GM11168 (cell line): ENCODE results near the gene KRT16.
"Not testable (repeated sequence)": the region's sequence is repeated elsewhere in the genome, so short reads cannot be mapped to it uniquely, and the experiment has no call there.

Source experiments
- in situ Hi-C: fragments of 300-500 bp; cut with MboI; formaldehyde crosslinking; loops from one replicate; pipeline ENCODE4 v1.12.0; 2022; ENCODE audit warnings: low sequenced_read_pairs; ENCODE audit not compliant: unreplicated experiment

The KRT16 gene

DNA sequence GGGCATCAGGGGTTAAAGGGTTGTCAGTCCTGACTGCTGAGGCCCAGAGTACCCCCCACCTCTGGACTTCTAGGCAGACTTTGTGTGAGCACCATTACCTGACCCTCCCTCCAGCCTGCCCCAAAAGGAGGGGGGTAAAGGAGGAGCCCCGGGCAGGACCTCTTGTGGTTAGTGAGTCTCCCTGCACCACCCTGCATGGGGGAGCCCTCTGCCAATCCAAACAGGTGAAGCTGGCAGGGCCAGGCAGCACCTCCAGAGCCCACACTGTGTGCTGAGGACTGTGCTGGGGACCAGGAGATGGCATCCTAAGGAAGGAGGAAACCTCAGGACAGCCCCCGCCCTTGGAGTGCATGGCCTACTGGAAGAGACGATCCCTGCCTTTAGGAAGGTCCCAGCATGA lies 23.3 kb downstream of the KRT16 start:
- in situ Hi-C loops = no loop called here

DNA sequence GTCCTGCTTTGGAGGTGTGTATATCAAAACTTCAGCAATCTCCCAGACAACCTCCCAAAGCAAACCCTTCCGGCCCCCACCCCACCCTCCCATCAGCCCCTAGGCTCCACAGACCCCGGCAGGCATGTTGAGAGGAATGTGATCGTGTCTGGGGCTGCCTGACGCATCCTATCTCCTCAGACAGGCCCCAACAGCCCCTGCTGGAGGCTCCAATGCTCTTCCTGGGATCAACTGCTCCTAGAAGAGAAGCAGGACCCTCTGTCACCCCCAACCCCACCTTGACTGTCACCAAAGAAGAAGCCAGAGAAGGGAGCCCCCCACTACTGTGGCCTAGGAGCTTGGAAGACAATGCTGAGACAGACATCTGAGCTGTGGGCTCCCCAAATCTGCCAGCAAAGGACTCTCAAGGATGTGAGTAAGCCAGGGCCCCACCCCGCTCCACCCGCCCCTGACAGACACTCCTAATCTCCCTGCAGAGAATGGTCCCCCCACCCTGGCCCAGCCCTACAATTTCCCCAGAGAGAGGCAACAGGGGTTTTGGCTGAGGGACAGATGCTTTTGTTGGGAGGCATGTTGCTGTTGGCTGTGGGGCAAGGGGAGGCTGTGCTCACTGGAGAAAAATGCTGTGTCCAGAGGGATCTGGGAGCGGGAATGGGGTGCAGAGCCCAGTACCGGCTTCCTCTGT lies 24.3 kb downstream of the KRT16 start:
- in situ Hi-C loops = no loop called here

DNA sequence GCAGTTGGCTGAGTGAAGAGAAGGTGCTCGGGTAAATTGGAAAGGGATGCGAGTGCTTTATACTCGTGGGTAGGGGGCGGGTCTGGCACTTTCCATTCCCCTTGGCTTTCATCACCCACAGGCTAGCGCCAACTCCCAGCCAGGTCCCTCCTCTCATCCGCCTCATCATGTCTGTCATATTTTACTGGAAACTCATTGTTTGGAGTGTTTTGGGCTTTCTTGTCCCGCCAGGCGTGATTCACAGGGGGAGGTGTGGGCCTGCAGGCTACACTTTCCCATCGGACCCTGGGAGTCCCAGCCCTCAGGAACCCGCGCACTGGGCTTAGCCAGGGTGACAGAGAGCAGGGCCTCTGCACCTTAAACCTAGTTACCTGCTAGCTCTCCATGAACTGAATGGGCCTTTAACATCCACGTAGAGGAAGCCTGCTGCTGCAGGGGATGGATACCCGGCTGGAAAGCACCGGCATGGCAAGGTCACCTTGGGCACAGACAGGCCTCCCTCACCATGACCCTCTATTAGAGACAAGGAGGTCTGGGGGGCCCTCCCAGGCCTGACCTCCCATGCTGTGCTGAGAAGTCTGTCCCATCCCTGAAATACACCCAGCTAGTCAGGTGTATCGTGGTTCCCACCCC lies 25.6 kb downstream of the KRT16 start, which contains the start of gene KRT14:
KRT14 (minus strand) TSS at position 33 of the 633 bp plus-strand sequence. CDS start 61 bp downstream, outside the sequence.
- in situ Hi-C loops = no loop called here

DNA sequence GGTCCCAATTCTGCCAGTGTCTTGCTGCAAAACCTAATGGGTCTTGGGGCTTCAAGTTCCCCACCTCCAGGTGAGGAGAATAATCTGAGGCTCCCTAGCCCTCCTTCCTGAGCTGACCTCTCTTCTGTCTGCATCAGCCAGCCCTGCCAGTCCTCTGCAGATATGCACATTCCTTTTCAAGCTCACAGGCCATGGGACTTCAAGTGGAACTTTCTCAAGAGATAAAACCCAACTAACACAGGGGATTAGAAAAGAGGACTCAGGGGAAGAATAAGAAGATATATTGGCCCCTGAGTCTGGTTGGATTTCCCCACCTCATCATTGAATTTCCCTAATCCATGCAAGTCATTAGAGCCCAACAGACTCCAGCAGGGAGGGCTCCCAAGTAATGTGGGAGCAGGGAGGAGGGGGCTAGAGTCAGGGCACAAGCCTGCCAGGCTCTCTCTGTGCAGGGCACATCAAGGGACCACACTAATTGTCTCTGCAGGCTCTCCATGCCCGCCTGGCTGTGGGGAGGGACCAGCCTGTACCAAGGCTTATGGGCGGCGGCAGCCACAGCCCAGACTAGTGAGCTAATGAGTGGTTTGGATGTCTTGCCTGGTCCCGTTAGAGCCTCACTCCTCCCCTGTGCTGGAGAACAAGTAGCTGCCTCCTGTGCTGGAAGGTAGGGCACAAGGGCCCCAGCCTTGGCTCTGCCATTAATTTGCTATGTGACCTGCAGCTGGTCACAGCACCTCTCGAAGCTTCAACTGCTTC lies 27.1 kb downstream of the KRT16 start:
- in situ Hi-C loops = no loop called here

DNA sequence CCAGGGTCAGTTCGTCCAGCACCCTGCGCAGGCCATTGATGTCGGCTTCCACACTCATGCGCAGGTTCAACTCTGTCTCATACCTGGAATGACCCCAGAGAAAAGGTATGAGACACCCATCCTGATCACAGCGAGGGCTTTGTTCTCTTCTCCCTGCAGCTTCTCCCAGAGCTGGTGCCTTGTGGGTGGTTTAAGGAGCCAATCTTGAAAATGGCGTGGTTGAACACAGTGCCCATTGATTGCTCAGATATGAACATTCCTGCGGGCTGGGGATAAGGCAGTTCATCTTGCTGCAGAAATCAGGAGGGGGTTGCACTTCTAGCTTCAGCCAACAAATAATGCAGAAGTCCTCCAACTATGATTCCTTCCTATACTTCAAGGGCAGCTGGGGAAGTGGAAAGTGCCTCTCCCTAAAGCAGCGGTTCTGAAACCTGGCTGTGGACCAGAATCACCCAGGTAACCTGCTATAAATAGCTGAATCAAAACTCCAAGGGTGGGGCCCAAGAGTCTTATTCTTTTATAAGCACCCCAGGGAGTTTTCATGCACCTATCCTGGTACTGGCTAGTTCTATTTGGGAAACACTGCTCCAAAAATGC lies 28.1 kb downstream of the KRT16 start:
- in situ Hi-C loops = not testable (repeated sequence)

DNA sequence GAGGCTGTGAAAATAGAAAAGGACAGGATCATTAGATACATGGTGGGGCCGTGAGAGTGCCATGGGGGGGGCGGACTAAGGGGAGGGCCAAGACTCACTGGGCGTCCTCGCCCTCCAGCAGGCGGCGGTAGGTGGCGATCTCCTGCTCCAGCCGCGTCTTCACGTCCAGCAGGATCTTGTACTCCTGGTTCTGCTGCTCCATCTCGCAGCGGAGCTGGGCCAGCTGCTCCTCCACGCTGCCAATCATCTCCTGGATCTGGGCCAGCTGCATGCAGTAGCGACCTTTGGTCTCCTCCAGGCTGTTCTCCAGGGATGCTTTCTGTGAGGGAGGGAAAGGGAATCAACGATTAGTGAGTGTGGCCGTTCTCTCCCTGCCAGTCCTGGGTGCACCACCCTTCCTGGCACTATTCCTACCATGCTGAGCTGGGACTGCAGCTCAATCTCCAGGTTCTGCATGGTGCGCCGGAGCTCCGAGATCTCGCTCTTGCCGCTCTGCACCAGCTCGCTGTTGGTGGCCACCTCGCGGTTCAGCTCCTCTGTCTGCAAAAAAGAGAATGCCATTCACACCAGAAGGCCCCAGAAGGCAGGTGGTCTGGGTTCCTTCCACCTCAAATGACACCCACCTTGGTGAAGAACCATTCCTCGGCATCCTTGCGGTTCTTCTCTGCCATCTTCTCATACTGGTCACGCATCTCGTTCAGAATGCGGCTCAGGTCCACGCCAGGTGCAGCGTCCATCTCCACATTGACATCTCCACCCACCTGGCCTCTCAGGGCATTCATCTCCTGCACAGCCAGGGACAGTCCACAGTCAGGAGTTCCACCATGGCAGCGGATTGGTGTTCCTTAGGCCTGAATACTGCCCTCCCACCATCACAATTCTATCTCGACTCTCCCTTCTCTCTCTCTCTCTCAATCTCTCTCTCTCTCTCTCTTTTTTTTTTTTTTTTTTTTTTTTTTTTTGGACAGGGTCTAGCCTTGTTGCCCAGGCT lies 29.1 kb downstream of the KRT16 start:
- in situ Hi-C loops = no loop called here

DNA sequence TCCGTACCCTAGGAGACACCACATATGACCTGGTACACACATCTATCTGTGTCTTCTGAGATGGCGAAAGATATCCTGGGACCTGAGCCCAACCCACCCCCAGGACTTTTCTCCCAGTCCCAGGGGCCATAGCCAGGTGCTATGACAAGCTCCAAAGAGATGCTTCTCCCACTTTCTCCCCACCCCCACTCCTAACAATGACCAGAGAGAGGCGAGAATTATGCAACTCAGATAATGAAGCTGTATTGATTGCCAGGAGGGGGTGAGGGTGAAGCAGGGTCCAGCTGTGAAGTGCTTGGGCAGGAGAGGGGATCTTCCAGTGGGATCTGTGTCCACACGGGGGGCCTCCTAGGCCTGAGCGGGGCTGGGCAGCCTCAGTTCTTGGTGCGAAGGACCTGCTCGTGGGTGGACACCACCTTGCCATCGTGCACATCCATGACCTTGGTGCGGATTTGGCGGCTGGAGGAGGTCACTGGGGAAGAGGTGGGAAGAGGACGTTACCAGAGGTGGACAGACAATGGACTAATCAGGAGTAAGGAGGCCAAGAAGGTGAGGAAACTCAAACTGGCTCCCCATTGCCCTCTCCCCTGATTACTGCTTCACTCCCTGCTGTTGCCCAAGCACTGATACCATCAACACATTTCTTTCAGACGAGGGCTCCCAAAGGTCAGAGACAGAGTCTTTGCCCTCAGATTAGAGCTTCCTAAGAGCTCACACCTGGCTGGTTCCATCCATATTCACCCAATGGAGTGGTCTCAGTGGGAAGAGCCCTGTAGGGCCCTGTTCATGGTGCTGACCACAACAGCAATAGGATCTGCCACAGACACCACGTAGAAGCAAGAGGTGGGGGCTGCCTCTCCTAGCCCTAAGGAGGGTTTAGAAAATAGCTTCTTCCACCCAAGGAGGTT lies 30.3 kb downstream of the KRT16 start:
- in situ Hi-C loops = not testable (repeated sequence)

DNA sequence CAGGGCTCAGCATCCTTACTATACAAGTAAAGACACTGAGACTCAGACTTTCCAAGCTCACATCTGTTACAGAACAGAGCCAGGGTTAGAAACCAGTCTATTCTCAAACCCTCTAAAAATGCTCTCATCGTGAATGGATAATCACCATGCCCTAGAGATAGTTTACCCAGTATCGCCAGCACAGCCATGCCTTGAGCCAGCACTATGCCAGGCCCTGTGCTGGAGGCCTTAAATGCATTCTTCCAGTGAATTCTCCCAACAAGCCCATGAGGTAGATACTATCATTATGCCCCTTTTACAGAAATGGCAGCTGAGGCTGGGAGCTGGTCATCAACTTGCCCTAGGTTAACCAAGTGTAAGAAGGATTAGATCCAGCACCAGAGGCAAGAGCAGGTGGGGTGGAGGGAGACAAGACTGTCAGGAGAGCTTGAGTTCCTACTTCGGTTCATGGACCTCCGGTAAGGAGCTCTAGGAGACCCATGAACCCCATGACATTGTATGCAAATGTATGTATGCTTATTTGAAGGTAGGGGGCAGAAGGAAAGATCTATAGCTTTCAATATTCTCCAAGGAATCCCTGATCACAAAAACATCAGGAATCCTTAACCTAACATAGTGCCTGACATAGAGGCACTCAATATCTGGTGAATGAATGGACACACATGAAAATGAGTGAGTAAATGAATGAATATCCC lies 31.1 kb downstream of the KRT16 start:
- in situ Hi-C loops = no loop called here

DNA sequence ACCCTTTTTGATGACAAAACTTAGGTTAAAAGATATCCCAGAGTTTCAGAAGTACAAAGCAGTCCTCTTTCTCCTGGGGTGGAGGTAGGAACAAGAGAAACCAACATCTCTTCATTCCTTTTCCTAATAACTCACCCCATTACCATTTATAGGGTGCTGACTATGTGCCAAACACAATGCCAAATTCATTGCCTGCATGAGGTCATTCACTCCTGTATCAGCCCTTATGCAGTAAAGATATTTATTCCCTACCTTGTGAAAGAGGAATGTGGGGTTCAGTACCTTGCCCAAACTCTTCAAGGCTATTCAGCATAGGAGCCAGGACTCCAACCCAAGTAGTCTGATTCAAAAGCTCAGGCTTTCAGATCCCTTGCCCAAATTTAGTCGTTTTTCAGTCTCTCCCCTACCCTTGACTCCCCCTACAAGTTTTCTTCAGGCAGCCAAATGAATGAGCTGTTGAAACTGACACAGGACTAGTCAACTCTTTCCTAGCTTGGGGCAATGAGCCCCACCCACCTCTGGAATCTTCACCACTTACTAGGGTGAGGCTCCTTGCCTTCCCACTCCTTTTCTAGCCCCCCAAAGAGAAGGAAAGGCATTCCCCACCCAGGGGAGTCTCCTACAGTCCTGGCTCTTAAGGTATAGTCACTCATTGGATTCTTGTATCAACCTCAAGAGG lies 31.7 kb downstream of the KRT16 start:
- in situ Hi-C loops = no loop called here

DNA sequence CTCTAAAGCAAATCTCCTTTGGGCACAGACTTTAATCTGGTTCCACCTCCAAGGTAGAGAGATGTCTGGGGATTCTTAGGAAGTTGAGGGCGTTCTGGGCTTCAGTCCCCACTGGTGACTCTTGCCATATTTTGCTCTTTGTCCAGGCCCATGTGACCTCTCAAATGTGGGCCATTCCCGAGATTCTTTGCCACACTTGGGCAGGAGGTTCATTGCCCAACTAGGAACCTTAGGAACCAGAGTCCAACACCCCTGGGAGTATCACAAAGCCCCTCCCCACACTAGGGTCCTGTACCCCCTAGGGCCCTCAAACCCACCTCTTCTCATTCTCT lies 32.4 kb downstream of the KRT16 start:
- in situ Hi-C loops = no loop called here

DNA sequence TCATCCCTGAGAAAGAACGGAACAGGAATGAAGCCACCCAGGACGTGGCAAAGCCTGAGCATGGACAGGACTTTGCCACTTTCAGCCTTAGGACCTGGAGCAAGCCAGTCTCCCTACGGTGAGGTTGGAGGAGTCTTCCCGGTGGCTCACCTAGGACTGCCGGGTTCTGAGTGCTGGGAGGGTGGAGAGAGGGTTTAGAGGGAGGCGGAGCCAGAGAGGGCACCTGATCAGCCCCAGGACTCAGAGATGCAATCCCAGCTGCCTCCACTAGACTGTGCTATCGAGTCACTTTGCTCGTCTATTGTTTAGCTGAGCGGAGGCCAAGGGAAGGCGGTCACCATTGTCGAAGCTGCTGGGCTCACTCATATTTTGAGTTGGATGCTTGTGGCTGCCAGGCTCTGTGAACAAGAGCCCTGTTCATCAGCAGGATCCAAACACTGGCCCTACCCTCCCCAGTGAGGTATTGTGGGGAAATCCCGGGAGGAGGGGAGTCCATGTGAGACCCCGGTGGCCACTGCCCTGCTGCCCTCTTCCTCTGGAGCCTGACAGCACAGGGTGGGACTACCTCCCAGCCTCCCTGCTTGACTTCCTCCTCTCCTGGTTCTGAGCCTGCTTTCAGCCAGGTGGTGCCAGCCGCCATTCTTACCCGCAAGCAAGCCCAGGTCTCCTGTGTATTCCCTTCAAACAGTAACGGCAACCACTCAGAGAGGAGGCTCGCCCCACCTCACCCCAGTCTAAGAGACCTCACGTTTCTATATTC lies 32.9 kb downstream of the KRT16 start:
- in situ Hi-C loops = no loop called here

DNA sequence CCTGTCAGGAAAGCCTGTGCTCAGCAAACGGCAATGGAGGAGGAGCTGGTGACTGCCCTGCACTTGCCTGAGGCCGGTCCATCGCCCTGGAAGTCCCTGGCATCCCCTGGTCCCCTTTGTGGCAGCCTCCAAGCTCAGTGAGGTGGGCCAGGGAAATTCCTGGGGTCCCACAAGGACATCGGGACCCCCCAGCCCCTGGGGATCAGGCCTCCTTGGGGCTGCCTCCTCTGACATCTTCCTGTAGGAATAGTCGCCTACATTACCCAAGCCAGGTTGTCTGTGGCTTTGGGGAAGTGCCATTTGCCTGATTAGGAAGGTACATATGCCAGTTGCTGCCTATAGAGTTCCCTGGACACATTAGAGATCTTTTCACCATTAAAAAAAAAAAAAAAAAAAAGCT lies 33.6 kb downstream of the KRT16 start:
- in situ Hi-C loops = no loop called here

DNA sequence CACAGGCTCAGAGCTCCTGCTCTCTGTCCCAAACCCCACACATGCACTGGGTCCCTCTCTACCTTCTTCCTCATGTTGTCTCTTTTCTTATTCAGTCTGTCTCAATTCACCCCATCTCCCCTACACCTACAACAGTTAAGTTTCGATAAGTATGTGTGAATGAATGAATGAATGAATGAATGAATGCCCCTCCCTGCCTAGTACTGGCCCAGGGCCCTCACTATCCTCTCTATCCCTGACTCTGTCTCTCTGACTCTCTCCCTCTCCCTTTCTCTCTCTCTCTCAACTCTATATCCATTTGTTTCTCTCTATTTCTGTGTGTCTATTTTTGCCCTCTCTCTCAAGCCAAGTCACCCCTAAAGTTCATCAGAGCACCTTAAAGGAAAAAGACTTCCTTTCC lies 34.0 kb downstream of the KRT16 start:
- in situ Hi-C loops = no loop called here

DNA sequence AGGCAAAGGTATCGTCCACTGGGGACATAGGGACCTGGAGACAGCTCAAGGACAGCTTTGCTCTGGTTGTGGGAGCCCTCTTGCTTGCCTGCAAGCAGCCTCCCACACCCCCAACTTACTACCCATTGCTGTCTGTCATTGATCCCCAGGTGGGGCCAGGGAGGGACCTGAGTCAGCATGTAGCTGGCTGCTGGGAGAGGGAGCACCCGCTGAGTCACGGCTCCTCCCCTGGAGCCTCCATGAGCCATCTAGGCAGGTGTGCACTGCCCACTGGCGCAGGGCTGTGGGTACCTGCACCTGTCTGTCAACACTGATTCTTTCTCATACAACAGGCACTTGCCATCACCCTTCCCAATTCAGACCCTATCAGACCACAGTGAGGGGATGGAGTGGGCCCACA lies 35.8 kb downstream of the KRT16 start:
- in situ Hi-C loops = not testable (repeated sequence)

DNA sequence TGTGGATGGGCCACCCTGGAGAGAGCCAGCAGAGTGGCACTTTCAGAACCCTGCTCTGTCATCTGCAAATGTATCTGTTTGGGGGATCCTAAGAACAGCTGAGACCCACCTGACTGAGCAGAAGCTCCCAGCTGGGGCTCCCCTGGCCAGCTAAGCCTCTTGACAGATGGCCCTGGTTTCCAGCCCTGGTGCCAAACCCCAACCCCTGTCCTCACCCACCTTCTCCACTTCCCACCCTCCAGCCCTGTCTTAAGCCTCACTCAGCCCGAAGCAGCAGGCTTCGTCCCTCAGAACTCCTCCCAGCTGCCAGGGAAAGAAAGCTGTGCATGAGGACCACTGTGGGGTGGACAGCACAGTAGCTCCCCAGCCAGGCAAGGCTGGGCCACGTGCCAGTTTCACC lies 37.2 kb downstream of the KRT16 start:
- in situ Hi-C loops = no loop called here

DNA sequence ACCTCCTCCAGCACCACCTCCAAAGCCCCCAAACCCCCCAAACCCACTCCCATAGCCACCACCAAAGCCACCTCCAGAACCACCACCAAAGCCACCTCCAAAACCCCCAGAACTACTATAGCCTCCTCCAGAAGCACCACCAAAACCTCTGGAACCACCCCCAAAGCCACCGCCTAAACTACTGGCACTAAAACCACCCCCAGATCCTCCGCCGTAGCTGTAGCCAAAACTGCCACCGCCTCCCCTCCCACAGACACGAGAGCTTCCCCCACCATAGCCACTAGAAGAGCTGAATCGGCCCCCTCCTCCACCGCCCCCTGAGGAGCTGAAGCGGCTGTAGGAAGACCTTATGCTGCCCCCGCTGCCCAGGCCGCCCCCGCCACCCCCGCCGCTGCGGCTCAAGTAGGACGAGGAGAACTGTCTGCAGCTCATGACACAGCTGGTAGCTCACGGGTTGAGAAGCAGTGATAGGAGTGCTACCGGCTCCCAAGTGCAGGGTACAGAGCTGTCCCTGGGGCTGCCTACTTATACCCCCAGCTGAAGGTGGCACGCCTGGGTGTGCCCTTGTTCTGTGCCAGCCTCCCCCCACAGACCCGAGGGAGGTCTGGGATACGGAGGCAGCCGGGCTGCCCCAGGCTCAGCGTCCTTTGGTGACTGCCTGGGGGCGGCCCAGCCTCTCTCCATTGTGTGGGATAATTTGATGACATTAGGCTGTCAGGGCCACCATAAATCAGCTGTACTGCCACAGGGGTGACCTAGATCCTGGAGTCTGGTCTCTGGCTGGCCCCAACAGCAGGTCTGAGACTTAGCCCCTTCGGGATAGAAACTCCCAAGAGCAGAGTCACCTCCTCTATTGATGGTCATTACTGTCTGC lies 40.8 kb downstream of the KRT16 start, which contains the start of gene KRT9:
KRT9 (minus strand) TSS at position 499 of the 874 bp plus-strand sequence; CDS start at position 432, 67 bp downstream.
- in situ Hi-C loops = no loop called here
